Adrenal gland (tissue), 5 donors: ENCODE measurements around the gene SPZ1.

Experiments
- POLR2A ChIP-seq, 2 donors: fragments of 450-650 bp; IDR thresholded peaks; one replicate each; pipeline ENCODE4 v1.6.1; 2017; ENCODE audit warnings: antibody characterized with exemption in 2 of 2, mild to moderate bottlenecking in 2 of 2, moderate library complexity in 1 of 2
- TF ChIP-seq, protein P1 (sequence below), 6 experiments: fragments of 450-650 bp in 4 of 6; fragments of 200-600 bp in 2 of 6; sonication (generic) in 1 of 6; IDR thresholded peaks; 1 replicate in 5 of 6; 2 replicates in 1 of 6; pipeline versions ENCODE4 v1.5.1 to v1.8.0; 2016 to 2021; ENCODE audit warnings: antibody characterized with exemption in 6 of 6, mild to moderate bottlenecking in 2 of 6, moderate library complexity in 1 of 6
- donor health status: DM: no; HTN: no; CAD: no.

DNA sequence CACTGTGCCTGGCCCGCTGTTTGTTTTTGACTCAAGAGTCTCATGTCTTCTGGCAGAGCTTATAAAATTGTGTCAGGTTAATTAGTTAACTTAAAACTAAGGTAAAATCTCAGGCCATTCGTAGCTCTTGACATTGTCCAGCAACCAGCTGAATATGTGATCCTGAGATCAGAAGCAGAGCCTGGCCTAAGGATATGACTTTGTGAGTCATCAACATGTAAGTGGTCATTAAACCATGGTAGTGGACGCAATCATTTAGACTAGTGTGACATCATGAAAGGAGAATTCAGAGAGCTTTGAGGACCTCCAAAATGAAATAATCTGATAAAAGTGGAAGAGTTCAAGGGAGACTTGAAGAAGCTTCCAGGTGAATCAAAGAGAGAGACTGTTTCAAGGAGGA is 23.3 kb downstream of the SPZ1 start:
- TF ChIP-seq, protein P1, sequence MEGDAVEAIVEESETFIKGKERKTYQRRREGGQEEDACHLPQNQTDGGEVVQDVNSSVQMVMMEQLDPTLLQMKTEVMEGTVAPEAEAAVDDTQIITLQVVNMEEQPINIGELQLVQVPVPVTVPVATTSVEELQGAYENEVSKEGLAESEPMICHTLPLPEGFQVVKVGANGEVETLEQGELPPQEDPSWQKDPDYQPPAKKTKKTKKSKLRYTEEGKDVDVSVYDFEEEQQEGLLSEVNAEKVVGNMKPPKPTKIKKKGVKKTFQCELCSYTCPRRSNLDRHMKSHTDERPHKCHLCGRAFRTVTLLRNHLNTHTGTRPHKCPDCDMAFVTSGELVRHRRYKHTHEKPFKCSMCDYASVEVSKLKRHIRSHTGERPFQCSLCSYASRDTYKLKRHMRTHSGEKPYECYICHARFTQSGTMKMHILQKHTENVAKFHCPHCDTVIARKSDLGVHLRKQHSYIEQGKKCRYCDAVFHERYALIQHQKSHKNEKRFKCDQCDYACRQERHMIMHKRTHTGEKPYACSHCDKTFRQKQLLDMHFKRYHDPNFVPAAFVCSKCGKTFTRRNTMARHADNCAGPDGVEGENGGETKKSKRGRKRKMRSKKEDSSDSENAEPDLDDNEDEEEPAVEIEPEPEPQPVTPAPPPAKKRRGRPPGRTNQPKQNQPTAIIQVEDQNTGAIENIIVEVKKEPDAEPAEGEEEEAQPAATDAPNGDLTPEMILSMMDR (IDR thresholded peaks at IDR 0.05): no peak
- TF ChIP-seq POLR2A (IDR thresholded peaks at IDR 0.05): no peak
